Epithelial cell of proximal tubule (primary cell): ENCODE measurements around the gene GALNTL6. TPM values are rescaled to one million over a fixed set of nuclear protein-coding genes. Genes with fewer than 3 reads are reported as not detected.
A peak's percentile ranks its signal among the peaks of the same experiment; 100 is the strongest.

Experiments
- DNase-seq: peaks from one replicate; pipeline ENCODE4 v3.0.0-alpha.2; 2011; ENCODE audit warnings: low read depth
- H3K4me3 ChIP-seq: 2 replicates; pipeline ENCODE4 v1.5.1; 2011; ENCODE audit warnings: low read depth, mild to moderate bottlenecking, low read length
- CTCF ChIP-seq: conservative IDR thresholded peaks from 2 replicates; pipeline ENCODE4 v1.5.1; 2012; ENCODE audit warnings: low read depth, mild to moderate bottlenecking, low read length
- total RNA-seq: library from RNA; depleted of rRNA; stranded (reverse); fragments of >200 nt; gene quantifications from 2 replicates; pipeline ENCODE4 v1.2.3, GENCODE V29; 2015

The GALNTL6 gene
- total RNA-seq, 1 donor from 2014 or later, result not detected

GRCh38 chr4:172656055-172656454, 842.9 kb downstream of the GALNTL6 start:
- no peak for TF ChIP-seq CTCF
- DNase-seq, result no peak
- H3K4me3 ChIP-seq, result no peak overlapping the region

GRCh38 chr4:172657081-172657480, 843.9 kb downstream of the GALNTL6 start:
- no peak for TF ChIP-seq CTCF

GRCh38 chr4:172660251-172660650, 847.0 kb downstream of the GALNTL6 start:
- DNase-seq, result no peak
- TF ChIP-seq CTCF, result no peak

More at GRCh38 chr4:172657081-172657480, 843.9 kb downstream of the GALNTL6 start:
- no peak overlapping the region for H3K4me3 ChIP-seq
- DNase-seq, result no peak

DNA sequence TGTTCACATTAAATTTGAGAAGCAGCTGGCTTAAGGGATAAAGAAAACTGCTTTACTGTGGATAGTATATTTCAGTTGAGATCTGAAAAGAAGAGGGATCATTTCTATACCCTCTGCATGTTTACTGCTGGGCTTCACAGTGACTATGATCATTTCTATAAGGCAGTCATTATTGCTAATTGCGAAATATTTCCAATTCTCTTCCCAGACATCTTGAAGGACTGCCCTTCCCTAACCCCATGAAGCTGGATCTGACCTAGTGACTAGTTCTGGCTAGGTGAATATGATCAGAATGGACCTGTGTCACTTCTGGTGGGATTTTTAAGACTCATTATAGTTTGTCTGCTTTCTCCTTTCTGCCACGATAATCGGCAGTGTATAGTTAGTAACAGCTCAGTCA, 848.9 kb downstream of the GALNTL6 start:
- H3K4me3 ChIP-seq, result no peak overlapping the region
- TF ChIP-seq CTCF, result no peak
- DNase-seq, result no peak

More at GRCh38 chr4:172660251-172660650, 847.0 kb downstream of the GALNTL6 start:
- no peak overlapping the region for H3K4me3 ChIP-seq

DNA sequence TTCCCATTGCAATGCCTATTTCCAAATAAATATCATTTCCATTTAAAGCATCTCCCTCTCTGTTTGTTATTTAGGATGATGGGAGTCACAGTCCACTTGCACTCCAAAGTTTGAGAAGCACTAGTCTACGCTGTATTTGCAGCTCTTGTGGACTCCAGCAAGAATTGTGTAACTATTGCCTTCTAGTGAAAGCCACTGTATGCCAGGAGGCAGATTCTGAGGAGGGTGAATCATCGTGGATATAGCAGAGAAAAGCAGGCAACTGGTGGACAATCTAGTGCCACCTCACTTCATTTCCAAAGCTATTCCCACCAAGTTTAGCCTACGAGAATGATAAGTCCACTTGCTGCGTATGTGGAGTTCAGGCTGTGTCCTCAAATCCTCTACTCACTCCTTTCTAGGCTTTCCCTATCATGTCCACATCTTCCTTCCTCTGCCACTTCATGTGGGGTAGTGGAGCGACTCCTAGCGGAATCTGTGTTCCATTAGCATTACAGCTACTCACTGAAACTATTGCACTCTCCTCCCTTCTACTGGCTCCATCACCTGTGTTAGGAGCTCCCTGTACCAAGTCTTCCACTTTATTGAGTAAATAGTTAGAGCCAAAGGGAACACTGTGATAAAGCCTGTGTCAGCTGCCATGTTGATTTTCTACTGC, 853.6 kb downstream of the GALNTL6 start:
- peak; percentile 52 for DNase-seq
- peak; percentile 16 for TF ChIP-seq CTCF
- no peak overlapping the region for H3K4me3 ChIP-seq

GRCh38 chr4:172674811-172675210, 861.6 kb downstream of the GALNTL6 start:
- DNase-seq, result no peak
- no peak for TF ChIP-seq CTCF
- no peak overlapping the region for H3K4me3 ChIP-seq

DNA sequence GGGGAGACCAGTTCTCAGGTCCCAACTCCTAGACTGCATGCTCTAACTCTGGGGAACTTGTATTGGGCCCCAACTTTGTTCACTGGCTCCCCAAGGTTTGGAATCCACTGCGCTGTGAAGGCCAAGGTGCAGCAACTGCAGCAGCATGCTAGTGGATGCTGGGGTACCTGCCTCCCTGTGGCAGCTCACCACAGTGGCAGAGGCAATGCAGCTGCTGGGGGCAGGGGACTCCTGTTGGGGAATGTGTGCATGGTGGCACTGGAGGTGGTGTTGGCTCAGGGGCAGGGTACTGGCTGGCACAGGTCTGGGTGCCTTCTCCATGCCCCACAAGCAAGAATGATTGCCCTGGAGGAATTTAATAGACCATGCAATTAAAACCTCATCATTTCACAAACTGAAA, 862.0 kb downstream of the GALNTL6 start:
- H3K4me3 ChIP-seq, result no peak overlapping the region
- DNase-seq, result no peak
- TF ChIP-seq CTCF, result no peak
